Activated CD4-positive, alpha-beta T cell treated with anti-CD3 and anti-CD28 coated beads, Interleukin-2, amount 50 U/mL, for 48 hours (primary cell): Measurements from ENCODE around the gene KIF4B.

Experiments
- DNase-seq, 2 experiments: peaks; one replicate each; pipeline ENCODE4 v3.0.0-alpha.2; 2020

The KIF4B gene

GRCh38 chr5:155064580-155064979, 51.0 kb downstream of the KIF4B start:
- no peak for DNase-seq

GRCh38 chr5:155066886-155067595, 53.5 kb downstream of the KIF4B start:
- no peak for DNase-seq
